OCI-LY3 (cell line): ENCODE data around the gene LSM5.

Experiments used
- H2AFZ ChIP-seq: fragments of 200-600, 300-600 bp; shearing (Covaris generic); 2 replicates; pipeline ENCODE4 v1.6.0; 2014; ENCODE audit warnings: antibody characterized with exemption, low read depth, low read length
- H3K27ac ChIP-seq: fragments of 200-600, 300-600 bp; sonication (generic); 2 replicates; pipeline ENCODE4 v1.5.1; 2014; ENCODE audit warnings: mild to moderate bottlenecking, low read length, moderate library complexity, mixed read lengths
- H3K27me3 ChIP-seq: fragments of 200-600, 300-600 bp; sonication (generic); 2 replicates; pipeline ENCODE4 v1.6.1; 2014; ENCODE audit warnings: low read depth, low read length, mixed read lengths
- H3K36me3 ChIP-seq: fragments of 200-600, 300-600 bp; sonication (generic); replicated peaks from 2 replicates; pipeline ENCODE3; 2014; ENCODE audit warnings: low read depth, low read length, mixed read lengths
- H3K4me1 ChIP-seq: fragments of 300-600, 200-600 bp; sonication (generic); 2 replicates; pipeline ENCODE4 v1.6.1; 2014; ENCODE audit warnings: low read length, mixed read lengths
- H3K4me2 ChIP-seq: fragments of 200-600, 300-600 bp; sonication (generic); 2 replicates; pipeline ENCODE4 v1.6.1; 2014; ENCODE audit warnings: low read length, mixed read lengths
- H3K4me3 ChIP-seq: fragments of 300-600, 200-600 bp; sonication (generic); 2 replicates; pipeline ENCODE4 v1.5.1; 2014; ENCODE audit warnings: antibody characterized with exemption, mild to moderate bottlenecking, low read length, moderate library complexity
- H3K79me2 ChIP-seq: fragments of 300-600, 200-600 bp; shearing (Covaris generic); 2 replicates; pipeline ENCODE4 v1.6.1; 2014; ENCODE audit warnings: mild to moderate bottlenecking, low read length, mixed read lengths
- H3K9ac ChIP-seq: fragments of 300-600, 200-600 bp; shearing (Covaris generic); 2 replicates; pipeline ENCODE4 v1.6.0; 2014; ENCODE audit warnings: mild to moderate bottlenecking, low read length, moderate library complexity
- H3K9me3 ChIP-seq: fragments of 200-600, 300-600 bp; shearing (Covaris generic); 2 replicates; pipeline ENCODE4 v1.6.1; 2014; ENCODE audit warnings: low read length, mixed read lengths; ENCODE audit not compliant: insufficient read depth
- H4K20me1 ChIP-seq: fragments of 200-600, 300-600 bp; sonication (generic); 2 replicates; pipeline ENCODE4 v1.6.1; 2016; ENCODE audit warnings: low read length, mixed read lengths; ENCODE audit not compliant: insufficient read depth
- EZH2phosphoT487 ChIP-seq: fragments of 200-600 bp; shearing (Covaris generic); IDR thresholded peaks from 2 replicates; pipeline ENCODE4 v1.6.1; 2018; ENCODE audit warnings: antibody characterized with exemption, mixed run types, low read depth
- TF ChIP-seq, protein P1 (sequence below): fragments of 200-600, 300-600 bp; sonication (generic); IDR thresholded peaks from 2 replicates; pipeline ENCODE4 v1.5.1; 2014; ENCODE audit warnings: antibody characterized with exemption, low read length, low read depth

The LSM5 gene

DNA sequence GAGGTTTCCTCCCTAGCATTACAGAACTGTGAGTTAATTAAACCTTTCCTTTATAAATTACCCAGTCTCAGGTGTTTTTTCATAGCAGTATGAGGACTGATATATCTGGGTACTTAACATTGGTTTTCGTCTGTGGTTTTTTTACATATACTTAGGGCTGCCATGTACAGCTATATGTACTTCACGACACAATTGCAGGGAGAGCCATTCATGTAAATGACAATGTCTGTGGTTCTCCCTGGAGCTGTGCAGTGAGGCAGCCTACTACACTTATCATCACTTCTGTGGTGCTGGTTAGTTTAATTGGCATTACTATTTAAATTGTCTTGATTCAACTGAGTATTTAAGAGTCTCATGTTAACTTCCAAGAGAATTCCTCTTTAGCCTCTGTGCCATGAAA lies 45.8 kb upstream of the LSM5 start:
- no peak overlapping the region for H2AFZ ChIP-seq
- no peak for TF ChIP-seq EZH2phosphoT487
- TF ChIP-seq, protein P1, sequence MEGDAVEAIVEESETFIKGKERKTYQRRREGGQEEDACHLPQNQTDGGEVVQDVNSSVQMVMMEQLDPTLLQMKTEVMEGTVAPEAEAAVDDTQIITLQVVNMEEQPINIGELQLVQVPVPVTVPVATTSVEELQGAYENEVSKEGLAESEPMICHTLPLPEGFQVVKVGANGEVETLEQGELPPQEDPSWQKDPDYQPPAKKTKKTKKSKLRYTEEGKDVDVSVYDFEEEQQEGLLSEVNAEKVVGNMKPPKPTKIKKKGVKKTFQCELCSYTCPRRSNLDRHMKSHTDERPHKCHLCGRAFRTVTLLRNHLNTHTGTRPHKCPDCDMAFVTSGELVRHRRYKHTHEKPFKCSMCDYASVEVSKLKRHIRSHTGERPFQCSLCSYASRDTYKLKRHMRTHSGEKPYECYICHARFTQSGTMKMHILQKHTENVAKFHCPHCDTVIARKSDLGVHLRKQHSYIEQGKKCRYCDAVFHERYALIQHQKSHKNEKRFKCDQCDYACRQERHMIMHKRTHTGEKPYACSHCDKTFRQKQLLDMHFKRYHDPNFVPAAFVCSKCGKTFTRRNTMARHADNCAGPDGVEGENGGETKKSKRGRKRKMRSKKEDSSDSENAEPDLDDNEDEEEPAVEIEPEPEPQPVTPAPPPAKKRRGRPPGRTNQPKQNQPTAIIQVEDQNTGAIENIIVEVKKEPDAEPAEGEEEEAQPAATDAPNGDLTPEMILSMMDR, result no peak

DNA sequence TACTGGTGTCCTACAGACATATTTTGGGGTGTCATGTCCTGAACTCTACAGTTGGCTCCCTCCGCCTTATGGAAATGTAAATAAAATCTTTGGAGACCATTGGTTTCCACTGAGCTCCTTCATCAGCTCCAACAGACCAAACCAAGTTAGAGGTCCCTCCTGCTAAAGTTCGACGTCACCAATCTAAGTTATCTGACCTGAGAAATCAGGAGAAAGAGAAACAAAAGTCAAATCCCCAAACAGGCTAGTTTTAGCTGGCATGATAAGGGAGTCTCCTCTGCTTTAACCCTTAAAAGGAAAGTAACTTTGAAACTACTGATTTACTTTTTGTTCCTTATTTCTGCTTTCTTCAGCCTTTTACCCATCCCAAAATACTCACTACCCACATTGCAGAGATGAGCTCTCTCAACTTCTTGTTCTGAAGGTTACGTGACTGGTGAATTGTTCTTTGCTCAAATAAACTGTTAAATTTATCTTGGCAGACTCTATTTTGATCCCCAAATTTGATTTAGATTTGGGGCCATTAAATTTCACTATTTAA lies 45.1 kb upstream of the LSM5 start:
- H3K27me3 ChIP-seq, result no peaks in the 10 kb centered on the region
- H3K9ac ChIP-seq, result no peak overlapping the region
- peak overlapping the region; percentile 35; the same call in 1 of the 2 replicates for H3K27ac ChIP-seq
- peaks cover 5% of the 10 kb centered on the region for H3K79me2 ChIP-seq
- TF ChIP-seq, protein P1, result no peak
- no peak for TF ChIP-seq EZH2phosphoT487
- H3K4me3 ChIP-seq, result peak overlapping the region; percentile 14; the same call in 1 of the 2 replicates
- H4K20me1 ChIP-seq, result no peaks in the 10 kb centered on the region
- no peaks in the 10 kb centered on the region for H3K36me3 ChIP-seq
- H3K4me1 ChIP-seq, result peaks cover 14% of the 10 kb centered on the region
- H3K9me3 ChIP-seq, result no peaks in the 10 kb centered on the region
- H2AFZ ChIP-seq, result no peak overlapping the region
- peak overlapping the region; percentile 56 for H3K4me2 ChIP-seq

More for the DNA sequence above, 45.8 kb upstream of the LSM5 start:
- Histone ChIP-seq H3K9me3 (no peaks in the 10 kb centered on the region), H4K20me1 (no peaks in the 10 kb centered on the region), H3K4me2 (peak overlapping the region; percentile 56; the same call in 1 of the 2 replicates), H3K79me2 (peaks cover 5% of the 10 kb centered on the region), H3K27ac (no peak overlapping the region), H3K4me3 (no peak overlapping the region), H3K27me3 (no peaks in the 10 kb centered on the region), H3K9ac (no peak overlapping the region), H3K36me3 (no peaks in the 10 kb centered on the region), H3K4me1 (peaks cover 14% of the 10 kb centered on the region)

DNA sequence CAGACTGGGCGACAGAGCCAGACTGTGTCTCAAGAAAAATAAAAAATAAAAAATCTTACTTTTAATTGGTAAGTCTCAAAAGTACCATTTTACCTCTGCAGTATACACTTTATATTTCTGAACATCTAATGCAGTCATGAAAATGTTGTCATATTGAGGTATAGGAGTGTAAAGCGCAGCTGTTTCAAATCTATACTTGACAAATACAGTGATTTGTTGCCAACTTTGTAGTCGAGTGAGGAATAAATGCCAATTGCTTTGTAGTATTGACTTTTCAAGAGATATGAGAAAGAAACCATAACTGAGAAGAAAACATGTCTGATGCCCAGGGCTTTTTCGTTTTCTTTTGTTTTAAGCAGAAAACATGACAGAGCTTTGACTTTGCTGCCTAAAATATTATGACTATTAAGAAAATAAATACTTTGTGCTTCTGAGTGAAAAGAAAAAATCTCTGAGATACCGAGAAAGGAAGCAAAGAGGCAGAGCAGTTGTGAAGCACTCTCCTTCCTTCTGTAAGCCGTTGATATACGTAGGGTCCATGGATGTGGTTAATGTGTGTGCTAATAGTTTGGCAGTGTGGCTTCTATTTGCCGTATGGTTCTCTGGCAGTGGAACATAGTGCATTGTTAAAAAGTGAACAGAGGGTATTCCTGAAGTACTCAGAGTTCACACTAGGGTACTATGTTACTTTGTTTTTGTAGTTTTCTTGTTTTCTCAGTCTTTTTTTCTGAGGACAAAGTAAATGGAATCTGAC lies 43.3 kb upstream of the LSM5 start:
- Histone ChIP-seq H3K4me1 (peaks cover 14% of the 10 kb centered on the region), H3K36me3 (no peaks in the 10 kb centered on the region), H3K4me3 (no peak overlapping the region), H4K20me1 (no peaks in the 10 kb centered on the region), H3K9me3 (no peaks in the 10 kb centered on the region), H3K4me2 (no peak overlapping the region), H2AFZ (no peak overlapping the region), H3K79me2 (peaks cover 5% of the 10 kb centered on the region), H3K27me3 (no peaks in the 10 kb centered on the region), H3K27ac (no peak overlapping the region), H3K9ac (no peak overlapping the region)
- no peak for TF ChIP-seq EZH2phosphoT487
- TF ChIP-seq, protein P1, result no peak

DNA sequence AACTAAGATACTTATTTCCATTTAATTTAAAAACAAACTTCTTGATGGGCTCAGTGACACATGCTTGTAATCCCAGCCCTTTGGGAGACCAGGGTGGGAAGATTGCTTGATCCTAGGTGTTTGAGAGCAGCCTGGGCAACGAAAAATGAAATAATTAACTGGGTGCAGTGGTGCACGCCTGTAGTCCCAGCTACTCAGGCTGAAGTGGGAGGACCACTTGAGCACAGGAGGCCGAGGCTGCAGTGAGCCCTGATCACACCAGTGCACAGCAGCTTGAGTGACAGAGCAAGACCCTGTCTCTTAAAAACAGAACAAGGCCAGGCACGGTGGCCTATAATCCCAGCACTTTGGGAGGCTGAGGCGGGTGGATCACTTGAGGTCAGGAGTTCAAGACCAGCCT lies 42.5 kb upstream of the LSM5 start:
- Histone ChIP-seq H3K36me3 (no peaks in the 10 kb centered on the region), H3K4me3 (no peak overlapping the region), H3K27ac (no peak overlapping the region), H3K4me1 (peaks cover 14% of the 10 kb centered on the region), H3K9me3 (no peaks in the 10 kb centered on the region), H3K79me2 (peaks cover 5% of the 10 kb centered on the region), H4K20me1 (no peaks in the 10 kb centered on the region), H3K9ac (no peak overlapping the region), H3K27me3 (no peaks in the 10 kb centered on the region), H2AFZ (no peak overlapping the region), H3K4me2 (no peak overlapping the region)
- TF ChIP-seq EZH2phosphoT487, result no peak
- TF ChIP-seq, protein P1, result no peak
